NCI-H82 (cell line): ENCODE measurements around the gene CSNK2A1.
"Not testable (repeated sequence)": the region's sequence is repeated elsewhere in the genome, so short reads cannot be mapped to it uniquely, and the experiment has no call there.

Experiments used
- DNase-seq: peaks from one replicate; lab custom pipeline; 2025; lab: John Stamatoyannopoulos, UW

The CSNK2A1 gene

DNA sequence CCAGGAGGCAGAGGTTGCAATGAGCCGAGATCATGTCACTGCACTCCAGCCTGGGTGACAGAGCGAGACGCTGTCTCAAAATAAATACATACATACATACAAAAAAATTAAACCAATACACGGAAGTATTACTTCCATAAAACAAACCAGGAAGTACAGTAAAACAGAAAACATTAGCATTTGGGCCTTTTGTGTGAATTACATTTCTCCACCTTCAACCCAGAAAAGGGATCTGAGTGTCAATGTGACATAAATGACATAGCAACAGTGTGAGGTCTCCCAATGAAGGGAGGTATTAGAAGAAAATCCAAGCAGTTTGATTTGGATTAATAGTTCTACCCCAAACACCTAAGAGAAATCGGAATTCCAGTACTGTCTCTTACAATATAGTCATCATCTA lies 10.1 kb downstream of the CSNK2A1 start:
- no peak for DNase-seq

DNA sequence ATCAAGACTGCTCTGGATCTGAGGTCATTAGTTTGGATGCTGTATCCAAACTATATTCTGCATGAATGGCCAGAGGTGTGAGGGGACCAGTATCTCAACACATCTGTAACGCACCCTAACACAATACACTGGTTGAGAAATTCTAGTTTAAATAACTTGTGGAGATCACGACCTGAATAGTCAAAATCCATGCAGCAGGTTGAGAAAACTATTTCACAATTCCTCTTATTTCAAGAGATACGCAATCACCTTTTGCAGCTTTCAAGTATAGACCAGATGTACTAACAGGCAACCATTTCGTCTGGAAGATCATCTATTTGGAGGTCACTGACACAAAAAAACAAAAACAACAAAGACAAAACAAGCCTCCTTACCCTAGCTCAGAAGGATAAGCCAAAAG lies 11.1 kb downstream of the CSNK2A1 start:
- DNase-seq, result no peak

DNA sequence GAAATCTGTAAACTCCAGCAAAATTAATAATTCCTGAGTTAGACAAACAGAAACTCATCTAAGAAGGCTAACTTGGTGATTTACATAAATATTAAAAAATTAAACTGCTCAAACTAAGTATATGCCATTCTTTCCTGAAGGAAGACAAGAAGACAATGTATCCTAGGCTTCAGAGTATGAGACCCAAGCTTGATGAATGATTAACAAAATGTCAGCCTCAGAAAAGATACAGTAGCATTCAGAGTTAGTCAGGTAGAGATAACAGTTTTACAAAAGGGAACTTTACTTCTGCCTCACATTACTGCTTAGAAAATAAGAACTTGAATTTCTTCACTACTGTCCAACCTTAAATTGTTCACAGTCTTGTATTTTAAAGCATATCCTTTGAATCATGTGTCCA lies 12.0 kb downstream of the CSNK2A1 start:
- no peak for DNase-seq

DNA sequence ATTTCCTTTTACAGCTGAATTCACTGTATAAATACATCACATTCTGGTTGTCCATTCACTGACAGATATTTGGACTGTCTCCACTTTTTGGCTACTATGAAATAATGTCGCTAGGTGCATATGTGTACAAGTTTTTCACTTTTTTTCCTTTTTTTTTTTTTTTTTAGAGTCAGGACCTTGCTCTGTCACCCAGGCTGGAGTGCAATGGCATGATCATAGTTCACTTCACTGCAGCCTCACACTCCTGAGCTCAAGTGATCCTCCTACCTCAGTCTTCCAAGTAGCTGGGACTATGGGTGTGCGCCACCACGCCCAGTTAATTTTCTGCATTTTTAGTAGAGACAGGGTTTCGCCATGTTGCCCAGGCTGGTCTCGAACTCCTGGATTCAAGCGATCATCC lies 13.3 kb downstream of the CSNK2A1 start:
- no peak for DNase-seq

DNA sequence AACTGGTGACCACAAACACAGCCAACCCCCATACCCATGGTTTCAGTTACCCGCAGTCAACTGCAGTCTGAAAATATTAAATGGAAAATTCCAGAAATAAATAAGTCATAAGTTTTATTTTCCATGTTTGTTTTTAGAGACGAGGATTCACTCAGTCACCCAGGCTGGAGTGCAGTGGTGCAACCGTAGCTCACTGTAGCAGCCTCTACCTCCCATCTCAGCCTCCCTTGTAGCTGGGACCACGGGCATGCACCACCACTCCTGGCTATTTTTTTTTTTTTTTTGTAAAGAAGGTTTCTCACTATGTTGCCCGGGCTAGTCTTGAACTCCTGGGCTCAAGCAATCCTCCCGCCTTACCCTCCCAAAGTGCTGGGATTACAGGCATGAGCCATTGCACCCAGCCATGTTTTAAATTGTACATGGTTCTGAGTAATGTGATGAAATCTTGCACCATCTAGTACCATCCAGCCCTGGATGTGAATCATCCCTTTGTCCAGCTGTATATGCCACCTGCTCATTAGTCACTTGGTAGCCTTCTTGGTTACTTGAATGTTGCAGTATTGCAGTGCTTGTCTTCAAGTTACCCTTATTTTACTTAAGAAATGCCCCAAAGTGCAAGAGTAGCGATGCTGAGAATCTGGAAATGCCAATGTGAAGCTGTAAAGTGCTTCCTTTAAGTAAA lies 14.5 kb downstream of the CSNK2A1 start:
- DNase-seq, result no peak

DNA sequence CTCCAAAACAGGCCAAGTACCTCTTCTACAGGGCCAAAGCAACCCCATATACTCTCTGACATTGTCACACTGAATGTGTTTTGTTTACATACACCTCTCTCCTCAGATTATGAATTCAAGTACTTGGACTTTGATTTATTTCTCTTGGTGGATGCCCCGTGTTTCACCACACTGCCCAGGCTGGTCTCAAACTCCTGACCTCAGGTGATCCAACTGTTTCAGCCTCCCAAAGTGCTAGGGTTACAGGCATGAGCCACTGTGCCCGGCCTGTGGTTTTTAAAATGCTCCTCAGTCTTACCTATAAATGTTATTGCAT lies 16.1 kb downstream of the CSNK2A1 start:
- no peak for DNase-seq

DNA sequence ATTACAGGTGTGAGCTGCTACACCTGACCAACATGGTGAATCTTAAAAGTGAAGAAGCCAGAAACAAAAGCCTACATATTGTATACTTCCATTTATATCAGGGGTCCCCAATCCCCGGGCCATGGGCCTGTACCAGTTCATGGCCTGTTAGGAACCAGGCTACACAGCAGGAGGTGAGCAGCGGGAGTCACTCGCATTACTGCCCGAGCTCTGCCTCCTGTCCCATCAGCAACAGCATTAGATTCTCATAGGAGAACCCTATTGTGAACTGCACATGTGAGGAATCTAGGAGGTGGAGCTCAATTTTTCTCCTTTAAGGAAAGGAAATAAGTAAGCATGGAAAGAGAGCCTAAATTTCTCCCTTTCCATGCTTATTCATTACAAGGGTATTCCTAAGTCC lies 21.7 kb downstream of the CSNK2A1 start:
- DNase-seq, result no peak

DNA sequence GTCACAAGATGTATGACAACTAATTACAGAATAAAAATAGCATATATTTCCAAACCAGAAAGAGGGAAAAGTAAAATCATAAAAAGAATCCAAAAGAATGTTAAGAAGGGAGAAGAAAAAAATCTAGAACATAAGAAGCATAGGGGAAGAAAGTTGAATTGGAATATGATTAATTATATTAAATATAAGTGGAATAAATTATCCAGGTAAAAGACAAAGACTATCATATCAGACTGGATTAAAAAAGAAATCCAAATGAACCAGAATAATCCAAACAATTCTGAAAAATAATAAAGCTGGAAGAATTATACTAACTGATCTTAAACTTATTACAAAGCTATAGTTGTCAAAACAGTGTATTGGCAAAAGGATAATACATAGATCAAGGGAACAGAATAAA lies 23.6 kb downstream of the CSNK2A1 start:
- DNase-seq, result no peak

DNA sequence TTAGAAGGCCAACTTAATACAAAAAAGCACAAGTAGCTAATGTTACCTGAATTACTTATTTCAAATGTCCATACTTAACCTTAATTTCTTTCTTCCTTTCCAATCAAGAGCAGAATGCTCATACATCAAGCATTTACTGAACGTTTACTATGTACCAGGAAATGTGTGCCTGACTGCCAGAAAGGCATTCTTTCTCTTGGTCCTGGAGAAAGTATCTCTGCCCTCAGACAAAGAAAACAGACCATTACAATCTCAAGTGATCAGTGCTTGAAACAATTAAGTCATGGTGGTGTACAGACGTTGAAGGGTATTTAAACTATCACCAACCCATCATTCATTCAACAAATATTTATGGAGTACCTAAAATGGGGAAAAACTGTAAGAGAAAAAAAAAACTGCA lies 26.4 kb downstream of the CSNK2A1 start:
- DNase-seq, result no peak

DNA sequence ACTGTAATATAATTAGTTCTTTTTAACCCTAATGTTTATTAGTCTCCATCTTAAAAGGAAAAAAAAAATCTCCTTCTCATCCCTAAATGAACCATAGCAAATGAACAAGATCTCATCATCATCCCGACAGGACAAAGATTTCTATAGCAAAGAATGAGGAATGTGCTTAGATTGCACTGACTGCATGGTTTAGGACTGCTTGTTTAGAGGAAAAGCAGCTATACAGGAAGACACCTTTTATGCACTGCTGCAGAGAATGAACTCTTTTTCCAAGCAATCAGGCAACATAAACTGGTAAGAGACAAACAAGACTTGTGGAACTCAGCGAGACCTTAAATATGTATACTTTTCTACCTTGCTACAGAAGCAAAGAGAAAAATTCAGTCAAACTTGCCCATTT lies 26.8 kb downstream of the CSNK2A1 start:
- no peak for DNase-seq

DNA sequence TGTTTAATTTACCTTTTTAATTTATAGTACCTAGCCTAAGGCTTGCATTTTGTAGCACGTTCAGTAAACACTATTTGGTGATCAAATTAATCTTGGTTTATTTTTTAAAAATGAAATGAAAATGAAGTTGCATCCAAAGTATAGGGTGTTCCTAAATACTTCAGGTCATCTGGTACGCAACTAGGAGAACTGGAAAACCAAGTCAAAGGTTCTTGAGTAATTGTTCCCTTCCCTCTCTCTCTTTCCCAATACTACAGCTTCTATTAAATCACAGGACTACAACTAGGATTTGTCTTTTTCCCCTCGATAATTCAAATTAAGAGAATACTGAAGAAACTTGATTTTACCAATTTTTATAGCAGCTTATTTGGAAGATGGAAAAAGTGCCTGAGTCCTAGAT lies 27.9 kb downstream of the CSNK2A1 start:
- no peak for DNase-seq

DNA sequence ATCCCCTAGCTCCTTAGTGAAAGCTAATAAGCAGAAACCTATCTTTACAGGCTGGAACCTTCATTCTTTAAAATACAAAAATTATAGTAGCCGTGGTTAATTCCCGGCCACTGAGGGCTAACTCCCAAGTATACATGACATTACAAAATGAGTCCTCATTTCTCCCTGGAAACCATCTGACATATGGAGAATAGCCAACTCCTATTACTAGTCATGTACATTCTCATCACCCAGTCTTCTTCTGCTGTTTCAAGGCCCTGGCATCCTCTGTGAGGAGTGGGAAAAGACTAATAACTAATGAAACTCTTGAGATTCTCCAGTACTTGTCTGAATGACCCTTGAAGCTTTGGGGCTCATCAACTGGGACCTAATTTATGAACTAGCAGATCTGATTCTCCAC lies 30.2 kb downstream of the CSNK2A1 start:
- no peak for DNase-seq

DNA sequence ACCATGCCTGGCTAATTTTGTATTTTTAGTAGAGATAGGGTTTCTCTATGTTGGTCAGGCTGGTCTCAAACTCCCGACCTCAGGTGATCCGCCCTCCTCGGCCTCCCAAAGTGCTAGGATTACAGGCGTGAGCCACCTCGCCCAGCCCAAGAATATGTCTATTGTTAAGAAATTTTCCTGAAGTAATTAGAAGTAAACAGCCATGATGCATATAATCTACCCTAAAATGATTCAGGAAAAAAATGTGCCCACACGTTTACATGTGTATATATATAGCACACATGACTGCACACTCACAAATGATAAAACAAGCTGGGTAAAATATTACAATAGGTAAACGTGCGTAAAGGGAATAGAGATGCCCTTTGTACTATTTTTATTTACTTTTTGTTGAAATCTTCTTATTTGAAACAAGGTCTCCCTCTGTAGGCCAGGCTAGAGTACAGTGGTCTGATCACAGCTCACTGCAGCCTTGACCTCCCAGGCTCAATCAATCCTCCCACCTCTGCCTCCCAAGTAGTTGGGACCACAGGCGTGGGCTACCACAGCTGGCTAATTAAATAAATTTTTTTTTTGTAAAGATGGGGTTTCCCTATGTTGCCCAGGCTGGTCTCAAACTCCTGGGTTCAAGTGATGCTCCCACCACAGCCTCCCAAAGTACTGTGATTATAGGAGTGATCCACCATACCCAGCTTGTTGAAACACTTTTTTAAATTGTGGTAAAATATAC lies 33.1 kb downstream of the CSNK2A1 start:
- DNase-seq, result not testable (repeated sequence)

DNA sequence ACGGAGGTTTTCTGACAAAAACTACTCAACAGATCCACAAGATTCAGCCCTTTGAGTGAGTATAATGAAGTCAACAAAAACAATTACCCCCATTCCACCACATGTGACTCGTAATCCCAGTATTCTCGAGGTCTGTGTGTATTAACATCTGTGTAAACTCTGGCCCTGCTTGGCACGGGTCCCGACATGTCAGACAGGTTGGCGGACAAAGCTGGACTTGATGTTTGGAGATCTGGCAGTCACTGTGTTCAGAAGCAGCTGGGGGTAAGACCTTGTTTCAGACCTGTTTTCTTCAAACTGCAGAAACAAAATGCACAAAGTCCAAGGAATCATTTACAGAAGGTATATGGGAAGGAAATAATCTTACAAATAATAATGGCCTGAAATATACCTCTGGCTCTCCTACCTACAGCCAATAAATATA lies 35.2 kb downstream of the CSNK2A1 start:
- not testable (repeated sequence) for DNase-seq

DNA sequence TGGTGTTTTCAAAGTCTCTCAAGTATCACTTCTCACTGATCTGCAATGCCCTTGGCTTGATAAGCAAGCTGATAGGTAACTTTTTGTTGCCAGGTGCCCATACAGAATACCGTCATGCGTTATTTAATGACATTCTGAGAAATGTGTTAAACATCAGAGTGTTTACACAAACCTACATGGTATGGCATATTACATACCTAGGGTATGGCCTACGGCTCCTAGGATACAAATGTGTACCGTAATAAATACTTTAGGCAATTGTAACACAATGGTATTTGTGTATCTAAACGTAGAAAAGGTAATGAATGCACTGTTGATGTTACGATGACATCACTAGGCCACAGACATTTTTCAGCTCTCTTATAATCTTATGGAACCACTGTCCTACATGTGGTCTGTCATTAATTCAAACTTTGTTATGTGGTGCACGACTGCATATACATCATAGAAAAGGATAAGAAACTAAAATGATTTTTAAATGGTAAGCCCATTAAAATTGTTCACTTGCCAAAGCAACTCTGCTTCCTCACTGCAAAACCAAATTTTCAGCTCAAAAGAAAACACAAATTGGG lies 35.7 kb downstream of the CSNK2A1 start:
- no peak for DNase-seq

DNA sequence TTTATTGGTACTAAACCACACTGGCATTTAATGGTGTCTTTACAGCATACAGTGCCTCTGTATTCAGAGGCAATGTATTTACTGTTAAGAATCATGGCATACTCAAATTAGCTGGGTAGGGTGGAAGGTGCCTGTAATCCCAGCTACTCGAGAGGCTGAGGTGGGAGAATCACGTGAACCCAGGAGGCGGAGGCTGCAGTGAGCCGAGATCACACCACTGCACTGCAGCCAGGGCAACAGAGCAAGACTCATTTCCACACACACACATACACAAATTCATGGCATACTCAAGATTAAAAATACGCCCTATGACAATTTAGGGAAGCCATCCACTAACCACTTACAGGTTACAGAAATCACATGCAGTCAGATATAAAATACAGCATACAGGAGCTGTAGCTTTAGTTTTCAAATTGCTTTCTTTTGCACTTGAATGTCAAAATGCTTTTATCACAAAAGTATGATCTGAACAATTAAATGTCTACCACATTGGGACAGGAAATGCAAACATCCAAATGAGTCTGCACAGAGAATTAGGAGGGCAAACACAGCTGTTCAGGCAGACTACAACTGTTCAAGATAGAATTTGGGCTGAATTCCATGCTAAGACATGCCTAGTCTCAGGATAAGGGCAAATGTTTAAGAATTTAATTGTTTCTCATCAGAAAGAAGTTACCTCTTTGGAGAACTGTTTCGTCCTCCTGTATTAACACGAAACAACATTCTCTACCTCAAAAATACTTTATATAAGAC lies 36.4 kb downstream of the CSNK2A1 start:
- DNase-seq, result no peak

DNA sequence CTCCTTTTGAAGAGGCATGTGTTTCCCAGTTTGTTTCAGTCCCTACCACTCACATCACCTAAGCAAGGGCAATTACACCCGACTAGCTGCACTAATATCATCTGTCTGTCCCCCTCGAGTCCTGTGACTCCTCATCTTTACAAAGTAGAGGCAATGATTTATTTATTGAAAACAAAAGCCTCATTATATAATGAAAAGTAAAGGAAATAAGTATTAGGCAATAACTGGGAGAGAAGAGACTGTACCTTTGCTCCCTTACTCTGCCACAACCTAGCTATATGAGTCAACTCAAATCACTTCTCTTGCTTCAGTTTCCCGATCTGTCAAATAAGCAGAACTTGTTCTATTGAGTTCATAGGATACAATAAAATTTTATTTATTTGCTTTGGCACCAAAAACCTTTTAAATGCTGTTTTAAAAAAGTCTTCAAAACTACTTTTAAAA lies 38.9 kb downstream of the CSNK2A1 start:
- no peak for DNase-seq

DNA sequence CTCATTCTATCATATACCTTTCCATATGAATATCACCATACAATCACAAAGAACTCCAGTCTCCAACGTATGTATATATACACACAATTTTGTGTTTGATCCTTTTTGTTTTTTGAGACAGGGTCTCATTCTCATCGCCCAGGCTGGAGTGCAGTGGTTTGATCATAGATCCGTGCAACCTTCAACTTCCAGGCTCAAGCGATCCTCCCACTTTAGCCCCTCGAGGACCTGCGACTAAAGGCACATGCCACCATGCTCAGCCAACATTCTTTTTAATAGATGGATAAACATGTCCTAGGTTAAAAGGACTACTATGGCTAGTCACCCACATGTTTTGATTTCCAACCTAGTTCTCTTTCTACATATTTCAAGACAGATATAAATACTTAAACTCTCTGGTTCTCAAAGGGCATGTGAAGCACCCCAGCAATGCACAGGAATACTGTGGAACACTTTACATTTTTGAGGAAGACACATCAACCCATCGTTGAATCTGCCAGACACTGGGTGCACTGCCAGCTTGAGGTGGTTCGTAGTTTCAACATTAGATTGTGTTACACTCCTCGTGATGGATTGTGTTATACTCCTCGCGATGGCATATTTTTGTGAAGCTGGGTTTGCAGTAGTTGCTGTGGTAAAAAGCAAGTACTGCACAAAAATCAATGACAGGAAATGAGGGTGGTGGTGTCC lies 40.4 kb downstream of the CSNK2A1 start:
- DNase-seq, result no peak

DNA sequence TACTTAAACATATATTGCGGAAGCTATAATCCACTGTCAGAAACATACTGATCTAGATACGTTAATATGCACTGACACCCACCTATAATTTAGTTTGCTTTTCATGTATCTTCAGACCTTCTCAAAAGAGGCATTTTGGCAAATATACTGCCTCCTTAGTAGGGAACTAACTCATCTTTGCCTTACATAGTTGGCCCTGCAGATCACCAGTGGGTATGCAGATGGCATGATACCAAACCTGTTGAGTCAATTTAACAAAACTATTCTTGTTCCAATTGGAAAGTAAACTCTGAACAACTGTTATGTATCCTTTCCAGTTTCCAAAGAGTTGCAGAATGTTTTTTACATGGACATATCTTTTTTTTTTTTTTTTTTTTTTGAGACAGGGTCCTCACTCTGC lies 45.6 kb downstream of the CSNK2A1 start:
- DNase-seq, result no peak

DNA sequence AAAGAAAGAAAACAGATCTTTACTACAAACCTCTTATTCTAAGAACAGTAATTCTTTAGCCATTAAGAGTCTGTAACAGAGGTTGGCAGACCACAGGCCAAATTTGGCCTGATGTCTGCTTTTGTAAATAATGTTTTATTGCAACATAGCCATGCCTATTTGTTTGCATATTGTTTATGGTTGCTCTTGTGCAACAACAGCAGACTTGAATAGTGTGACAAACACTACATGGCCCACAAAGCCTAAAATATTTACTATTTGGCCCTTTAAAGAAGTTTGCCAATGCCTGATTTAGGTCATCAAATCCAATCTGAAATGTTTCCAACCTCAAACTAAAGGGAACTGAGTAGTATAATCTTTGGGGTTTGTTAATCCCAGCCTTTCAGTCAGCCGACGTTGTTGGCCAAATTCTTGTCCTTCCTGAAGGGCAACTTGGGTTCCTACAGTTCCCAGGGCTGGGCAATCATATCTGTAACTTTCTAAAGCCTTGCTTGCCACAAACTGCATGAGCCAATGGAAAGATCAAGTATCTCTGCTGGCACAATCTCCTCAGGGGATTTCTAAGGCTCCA lies 47.4 kb downstream of the CSNK2A1 start:
- no peak for DNase-seq

DNA sequence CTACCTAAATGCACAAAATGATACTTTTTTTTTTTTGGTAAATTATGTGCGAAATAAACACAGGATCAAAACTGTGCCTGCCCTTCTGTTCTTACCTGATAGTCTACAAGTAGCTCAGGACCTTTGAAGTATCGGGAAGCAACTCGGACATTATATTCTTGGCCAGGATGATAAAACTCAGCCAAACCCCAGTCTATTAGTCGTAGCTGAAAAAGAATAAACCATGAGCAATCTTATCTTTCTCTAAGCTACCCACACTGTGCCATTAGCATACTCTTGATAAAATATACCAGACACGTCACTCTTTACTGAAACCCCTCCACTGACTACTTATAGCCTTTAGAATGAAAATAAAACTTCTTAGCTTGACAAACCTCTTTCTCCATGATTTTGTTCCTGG lies 51.4 kb downstream of the CSNK2A1 start:
- no peak for DNase-seq

DNA sequence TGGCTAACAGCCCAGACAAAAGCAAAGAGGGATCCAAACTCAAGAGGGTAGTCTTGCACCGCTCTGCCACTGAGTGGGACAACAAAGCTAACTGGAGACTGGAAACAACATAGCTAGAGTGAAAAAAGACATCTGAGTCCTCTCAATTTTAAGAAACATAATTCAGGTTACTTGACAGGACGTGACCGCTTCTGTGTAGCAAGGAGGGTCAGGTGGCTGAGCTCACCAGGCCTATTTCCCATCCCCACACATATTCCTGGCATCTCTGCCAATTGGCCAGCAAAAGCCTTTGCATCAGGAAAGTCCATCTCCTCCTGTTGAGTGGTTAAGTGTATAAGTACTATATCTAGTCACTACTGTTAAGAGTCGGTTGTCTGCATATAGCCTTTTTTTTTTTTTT lies 55.9 kb downstream of the CSNK2A1 start:
- DNase-seq, result no peak
